Activated naive CD4-positive, alpha-beta T cell treated with anti-CD3 and anti-CD28 coated beads, Interleukin-2, amount 50 U/mL, for 72 hours (primary cell): ENCODE measurements around the gene SMIM23. TPM values are rescaled to one million over a fixed set of nuclear protein-coding genes. Genes with fewer than 3 reads are reported as not detected.
A peak's percentile ranks its signal among the peaks of the same experiment; 100 is the strongest.

Source experiments
- ATAC-seq, 2 donors: fragments of 150-1000 bp; cut with Tn5 transposase; 2 replicates each; pipeline ENCODE4 v1.10.0; 2021; ENCODE audit warnings: mild to moderate bottlenecking in 2 of 2, moderate library complexity in 2 of 2
- DNase-seq, 2 donors: peaks; one replicate each; pipeline ENCODE4 v3.0.0; 2021 to 2022; ENCODE audit warnings: low spot score in 2 of 2
- H3K27ac Mint-ChIP-seq, 2 donors: one replicate each; pipeline ENCODE4 v1.8.0; 2022; ENCODE audit warnings: mild to moderate bottlenecking in 2 of 2, mixed read lengths in 2 of 2
- H3K36me3 Mint-ChIP-seq, 2 donors: one replicate each; pipeline ENCODE4 v1.8.0; 2022; ENCODE audit warnings: mixed read lengths in 2 of 2
- H3K9me3 Mint-ChIP-seq, 2 donors: one replicate each; pipeline ENCODE4 v1.8.0; 2022; ENCODE audit warnings: mixed read lengths in 2 of 2
- total RNA-seq, 2 donors: library from RNA; stranded (reverse); gene quantifications; one replicate each; pipeline ENCODE4 v1.2.3, GENCODE V29; 2022

The SMIM23 gene
- total RNA-seq, 2 donors from 2014 or later = not detected

GRCh38 chr5:171797543-171797942, 11.9 kb downstream of the SMIM23 start:
- DNase-seq (no peak), ATAC-seq (no peak)
- no peaks in the 10 kb centered on the region for H3K36me3 Mint-ChIP-seq
- H3K27ac Mint-ChIP-seq = no peak overlapping the region
- no peaks in the 10 kb centered on the region for H3K9me3 Mint-ChIP-seq

- Mint-ChIP-seq H3K9me3 (no peaks in the 10 kb centered on the region), H3K36me3 (no peaks in the 10 kb centered on the region), H3K27ac (no peak overlapping the region)
- DNase-seq (no peak), ATAC-seq (no peak)
These were observed 12.8 kb downstream of the SMIM23 start for GRCh38 chr5:171798418-171798817.

GRCh38 chr5:171801839-171802238, 16.2 kb downstream of the SMIM23 start:
- H3K9me3 Mint-ChIP-seq = no peaks in the 10 kb centered on the region
- no peak overlapping the region for H3K27ac Mint-ChIP-seq
- no peak for DNase-seq
- ATAC-seq = peak; percentile 48 to 94
- H3K36me3 Mint-ChIP-seq = no peaks in the 10 kb centered on the region

GRCh38 chr5:171805746-171806145, 20.1 kb downstream of the SMIM23 start:
- Mint-ChIP-seq H3K9me3 (peaks cover 2 to 9% of the 10 kb centered on the region in 2 donors), H3K36me3 (peaks cover under 1 to 9% of the 10 kb centered on the region in 2 donors), H3K27ac (no peak overlapping the region)
- ATAC-seq (no peak), DNase-seq (no peak)

GRCh38 chr5:171806976-171807747, 21.5 kb downstream of the SMIM23 start:
- Mint-ChIP-seq H3K36me3 (peaks cover 4 to 9% of the 10 kb centered on the region in 2 donors), H3K27ac (no peak overlapping the region), H3K9me3 (peaks cover 5 to 12% of the 10 kb centered on the region in 2 donors)
- DNase-seq (no peak), ATAC-seq (peak in 1 of 2 donors; percentile 49)

- H3K27ac Mint-ChIP-seq = no peak overlapping the region
- DNase-seq = no peak
- peaks cover 10 to 21% of the 10 kb centered on the region in 2 donors for H3K9me3 Mint-ChIP-seq
- no peak for ATAC-seq
- peaks cover 4 to 16% of the 10 kb centered on the region in 2 donors for H3K36me3 Mint-ChIP-seq
These were observed 22.8 kb downstream of the SMIM23 start for GRCh38 chr5:171808453-171808852.

- no peak for ATAC-seq
- Mint-ChIP-seq H3K36me3 (peaks cover 4 to 16% of the 10 kb centered on the region in 2 donors), H3K27ac (no peak overlapping the region), H3K9me3 (peaks cover 10 to 21% of the 10 kb centered on the region in 2 donors)
- no peak for DNase-seq
These were observed 23.3 kb downstream of the SMIM23 start for GRCh38 chr5:171808951-171809350.

GRCh38 chr5:171810227-171810626, 24.6 kb downstream of the SMIM23 start:
- no peak for DNase-seq
- Mint-ChIP-seq H3K27ac (no peak overlapping the region), H3K9me3 (peaks cover 10 to 21% of the 10 kb centered on the region in 2 donors), H3K36me3 (peaks cover 4 to 16% of the 10 kb centered on the region in 2 donors)
- ATAC-seq = no peak

GRCh38 chr5:171813270-171813669, 27.7 kb downstream of the SMIM23 start:
- peaks cover 10 to 16% of the 10 kb centered on the region in 2 donors for H3K9me3 Mint-ChIP-seq
- ATAC-seq = no peak
- peaks cover 4 to 10% of the 10 kb centered on the region in 2 donors for H3K36me3 Mint-ChIP-seq
- DNase-seq = no peak
- H3K27ac Mint-ChIP-seq = no peak overlapping the region

GRCh38 chr5:171813813-171814490, 28.3 kb downstream of the SMIM23 start:
- H3K27ac Mint-ChIP-seq = no peak overlapping the region
- H3K36me3 Mint-ChIP-seq = peaks cover 4 to 6% of the 10 kb centered on the region in 2 donors
- no peak for DNase-seq
- ATAC-seq = no peak
- peaks cover 10 to 13% of the 10 kb centered on the region in 2 donors for H3K9me3 Mint-ChIP-seq

GRCh38 chr5:171816666-171817065, 31.0 kb downstream of the SMIM23 start:
- Mint-ChIP-seq H3K36me3 (peaks cover 0 to 6% of the 10 kb centered on the region in 2 donors), H3K27ac (no peak overlapping the region), H3K9me3 (peaks cover 5 to 9% of the 10 kb centered on the region in 2 donors)
- no peak for ATAC-seq
- no peak for DNase-seq

- H3K36me3 Mint-ChIP-seq = no peaks in the 10 kb centered on the region
- H3K27ac Mint-ChIP-seq = no peak overlapping the region
- no peaks in the 10 kb centered on the region for H3K9me3 Mint-ChIP-seq
- ATAC-seq (no peak), DNase-seq (no peak)
These were observed 34.9 kb downstream of the SMIM23 start for GRCh38 chr5:171820561-171820960.

- no peaks in the 10 kb centered on the region for H3K36me3 Mint-ChIP-seq
- H3K27ac Mint-ChIP-seq = no peak overlapping the region
- DNase-seq = no peak
These were observed 35.7 kb downstream of the SMIM23 start for GRCh38 chr5:171821286-171821685.

GRCh38 chr5:171823269-171823668, 37.7 kb downstream of the SMIM23 start:
- DNase-seq (no peak), ATAC-seq (no peak)
- Mint-ChIP-seq H3K9me3 (no peaks in the 10 kb centered on the region), H3K27ac (no peak overlapping the region), H3K36me3 (no peaks in the 10 kb centered on the region)

More at GRCh38 chr5:171821286-171821685, 35.7 kb downstream of the SMIM23 start:
- ATAC-seq = no peak
- H3K9me3 Mint-ChIP-seq = no peaks in the 10 kb centered on the region

GRCh38 chr5:171825051-171825450, 39.4 kb downstream of the SMIM23 start:
- DNase-seq (no peak), ATAC-seq (no peak)
- Mint-ChIP-seq H3K27ac (no peak overlapping the region), H3K9me3 (no peaks in the 10 kb centered on the region), H3K36me3 (no peaks in the 10 kb centered on the region)

- no peaks in the 10 kb centered on the region for H3K36me3 Mint-ChIP-seq
- peaks cover 2 to 3% of the 10 kb centered on the region in 2 donors for H3K9me3 Mint-ChIP-seq
- DNase-seq = no peak
- H3K27ac Mint-ChIP-seq = no peak overlapping the region
- ATAC-seq = no peak
These were observed 40.5 kb downstream of the SMIM23 start for GRCh38 chr5:171826132-171826531.

- Mint-ChIP-seq H3K36me3 (no peaks in the 10 kb centered on the region), H3K27ac (no peak overlapping the region), H3K9me3 (peaks cover 5 to 12% of the 10 kb centered on the region in 2 donors)
- DNase-seq = no peak
- ATAC-seq = no peak
These were observed 41.5 kb downstream of the SMIM23 start for GRCh38 chr5:171827162-171827561.
